Natural killer cell (primary cell): ENCODE data around the gene DSTN. TPM values are rescaled to one million over a fixed set of nuclear protein-coding genes. Genes with fewer than 3 reads are reported as not detected.

ENCODE experiments used
- ATAC-seq, 3 donors: fragments of 150-1000 bp in 2 of 3; fragments of 200-7000 bp in 1 of 3; cut with Tn5 transposase; 1 replicate in 1 of 3; 2 replicates in 2 of 3; pipeline ENCODE4 v1.10.0; 2021; ENCODE audit warnings: mild to moderate bottlenecking in 2 of 3, moderate library complexity in 2 of 3
- DNase-seq, 2 donors: peaks; one replicate each; pipeline versions ENCODE4 v3.0.0 to v3.0.0-alpha.2; 2013 to 2021; ENCODE audit warnings: mixed read lengths in 1 of 2
- H3K27ac ChIP-seq: one replicate; pipeline ENCODE4 v1.5.1; 2013; ENCODE audit warnings: mild to moderate bottlenecking, low read length
- H3K27me3 ChIP-seq: one replicate; pipeline ENCODE4 v1.6.1; 2013; ENCODE audit warnings: low read length; ENCODE audit not compliant: control insufficient read depth, insufficient read depth
- H3K36me3 ChIP-seq: one replicate; pipeline ENCODE4 v1.6.1; 2013; ENCODE audit warnings: low read length; ENCODE audit not compliant: control insufficient read depth, insufficient read depth
- H3K4me1 ChIP-seq: one replicate; pipeline ENCODE4 v1.6.1; 2013; ENCODE audit warnings: low read length; ENCODE audit not compliant: control insufficient read depth, insufficient read depth
- H3K4me3 ChIP-seq: one replicate; pipeline ENCODE4 v1.5.1; 2013; ENCODE audit warnings: low read length
- H3K9me3 ChIP-seq: one replicate; pipeline ENCODE4 v1.6.1; 2013; ENCODE audit warnings: low read length; ENCODE audit not compliant: control insufficient read depth, insufficient read depth
- H3K27ac Mint-ChIP-seq, 2 donors: one replicate each; pipeline ENCODE4 v1.8.0; 2022; ENCODE audit warnings: mild to moderate bottlenecking in 2 of 2, mixed read lengths in 2 of 2, moderate library complexity in 1 of 2
- H3K27me3 Mint-ChIP-seq, 2 donors: one replicate each; pipeline ENCODE4 v1.8.0; 2022; ENCODE audit warnings: low read depth in 2 of 2, mixed read lengths in 2 of 2
- H3K36me3 Mint-ChIP-seq: one replicate; pipeline ENCODE4 v1.8.0; 2022; ENCODE audit warnings: mixed read lengths
- H3K4me1 Mint-ChIP-seq, 2 donors: one replicate each; pipeline ENCODE4 v1.8.0; 2022; ENCODE audit warnings: mixed read lengths in 2 of 2
- H3K4me3 Mint-ChIP-seq: one replicate; pipeline ENCODE4 v1.8.0; 2022; ENCODE audit warnings: mild to moderate bottlenecking, moderate library complexity, mixed read lengths
- H3K9me3 Mint-ChIP-seq, 2 donors: one replicate each; pipeline ENCODE4 v1.8.0; 2022; ENCODE audit warnings: mixed read lengths in 2 of 2
- WGBS: methylation state at CpG from one replicate; pipeline ENCODE4 v1.1.7; 2013; ENCODE audit warnings: missing lambda C conversion rate; ENCODE audit not compliant: insufficient coverage; 5-methylcytosine and 5-hydroxymethylcytosine counted together
- intact Hi-C: fragments of 100-400 bp; cut with micrococcal nuclease; formaldehyde crosslinking; loops from one replicate; pipeline ENCODE4 v1.14.2; 2022
- total RNA-seq, 4 donors: library from RNA; stranded (reverse); fragments of 120-200 nt in 1 of 4; gene quantifications; one replicate each; pipeline versions ENCODE4 v1.2.3 to v1.2.4, GENCODE V29; 2013 to 2022
- TF ChIP-seq, protein P1 (sequence below): fragments of 200-600 bp; IDR thresholded peaks from one replicate; pipeline ENCODE4 v1.8.0; 2022; ENCODE audit warnings: antibody characterized with exemption

DSTN gene
- total RNA-seq, 3 donors from 2014 or later (not counting 1 experiment from before 2014, with no cell fraction given): 47.5 to 73.5 (median 70.0) TPM

DNA sequence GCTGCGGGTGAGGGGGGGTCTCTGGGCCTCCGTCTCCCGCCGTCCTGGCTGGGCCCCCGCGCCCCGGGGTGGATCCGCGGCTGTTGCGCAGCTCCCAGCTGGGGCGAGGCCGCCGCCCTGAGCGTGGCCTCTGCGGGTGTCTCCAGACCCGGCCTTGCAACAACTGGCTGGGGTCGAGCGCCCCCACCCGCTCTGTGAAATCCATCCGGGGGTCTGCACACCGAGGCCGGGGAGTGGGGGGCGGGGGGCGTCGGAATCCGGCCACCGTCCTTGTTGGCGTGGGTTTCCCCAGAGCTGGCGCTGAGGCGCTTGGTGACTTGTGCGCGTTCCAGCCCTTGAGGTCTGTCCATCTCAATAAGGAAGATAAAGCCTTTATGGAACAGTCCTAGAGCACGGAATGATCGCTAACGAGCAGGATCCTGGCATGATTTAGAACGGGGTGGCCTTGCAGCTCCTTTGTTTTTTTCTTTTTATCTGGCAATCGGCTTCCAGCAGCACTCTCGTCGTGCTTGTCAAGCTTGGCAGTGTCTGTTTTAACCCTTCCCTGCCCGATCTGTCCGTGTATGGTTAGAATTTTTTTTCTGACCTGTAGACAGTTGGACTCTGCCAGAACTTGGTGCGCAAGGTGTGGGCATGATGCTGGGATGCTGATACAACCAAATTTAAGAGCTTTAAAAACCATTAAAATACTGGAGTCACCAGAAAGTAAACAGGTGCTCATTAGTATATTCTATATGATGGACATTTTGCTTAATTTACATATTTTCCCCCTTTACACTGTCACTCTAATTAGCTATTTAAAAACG, 675 bp downstream of the DSTN start:
- Mint-ChIP-seq H3K9me3 (no peaks in the 10 kb centered on the region), H3K4me3 (peak overlapping the region; percentile 99), H3K36me3 (no peaks in the 10 kb centered on the region), H3K27me3 (peaks cover 0 to 5% of the 10 kb centered on the region in 2 donors), H3K27ac (peak overlapping the region; percentile 92 to 97), H3K4me1 (peaks cover 35% of the 10 kb centered on the region in 2 donors)
- peaks cover 9% of the 10 kb centered on the region for H3K27me3 ChIP-seq
- H3K27ac ChIP-seq: peak overlapping the region; percentile 78
- under 1% methylated on average over 42 of the region's 43 CpGs for WGBS
- no peaks in the 10 kb centered on the region for H3K9me3 ChIP-seq
- no peaks in the 10 kb centered on the region for H3K36me3 ChIP-seq
- peaks cover 11% of the 10 kb centered on the region for H3K4me1 ChIP-seq
- peak overlapping the region; percentile 84 for H3K4me3 ChIP-seq
- TF ChIP-seq, protein P1, sequence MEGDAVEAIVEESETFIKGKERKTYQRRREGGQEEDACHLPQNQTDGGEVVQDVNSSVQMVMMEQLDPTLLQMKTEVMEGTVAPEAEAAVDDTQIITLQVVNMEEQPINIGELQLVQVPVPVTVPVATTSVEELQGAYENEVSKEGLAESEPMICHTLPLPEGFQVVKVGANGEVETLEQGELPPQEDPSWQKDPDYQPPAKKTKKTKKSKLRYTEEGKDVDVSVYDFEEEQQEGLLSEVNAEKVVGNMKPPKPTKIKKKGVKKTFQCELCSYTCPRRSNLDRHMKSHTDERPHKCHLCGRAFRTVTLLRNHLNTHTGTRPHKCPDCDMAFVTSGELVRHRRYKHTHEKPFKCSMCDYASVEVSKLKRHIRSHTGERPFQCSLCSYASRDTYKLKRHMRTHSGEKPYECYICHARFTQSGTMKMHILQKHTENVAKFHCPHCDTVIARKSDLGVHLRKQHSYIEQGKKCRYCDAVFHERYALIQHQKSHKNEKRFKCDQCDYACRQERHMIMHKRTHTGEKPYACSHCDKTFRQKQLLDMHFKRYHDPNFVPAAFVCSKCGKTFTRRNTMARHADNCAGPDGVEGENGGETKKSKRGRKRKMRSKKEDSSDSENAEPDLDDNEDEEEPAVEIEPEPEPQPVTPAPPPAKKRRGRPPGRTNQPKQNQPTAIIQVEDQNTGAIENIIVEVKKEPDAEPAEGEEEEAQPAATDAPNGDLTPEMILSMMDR: no peak
- ATAC-seq (peak; percentile 39 to 51 (median 39)), DNase-seq (peak in 1 of 2 donors; percentile 48)
- intact Hi-C loops: loop anchor here (2.0 kb wide), 2 partner anchors 42 to 66 kb away; no protein-coding TSS in a partner anchor

DNA sequence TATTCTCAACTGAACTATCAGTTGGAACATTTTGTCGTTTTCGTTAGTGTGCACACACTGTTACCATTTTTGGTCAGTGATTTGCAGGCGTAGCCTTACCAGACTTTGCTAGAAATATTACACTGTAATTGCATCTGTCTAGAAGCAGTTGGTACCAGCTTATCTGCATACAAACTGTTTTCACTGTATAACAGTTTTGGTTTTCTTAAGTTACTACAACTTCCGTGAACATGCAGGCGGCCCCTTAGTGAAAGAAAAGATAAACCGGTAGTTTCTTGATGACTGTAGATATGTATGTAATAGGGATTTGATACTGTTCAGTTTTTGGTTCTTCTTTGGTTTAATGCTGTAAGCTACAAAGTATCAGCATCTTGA, 1.3 kb downstream of the DSTN start:
- Mint-ChIP-seq H3K36me3 (no peaks in the 10 kb centered on the region), H3K27ac (peak overlapping the region; percentile 92 to 97), H3K4me1 (peaks cover 35 to 39% of the 10 kb centered on the region in 2 donors), H3K9me3 (no peaks in the 10 kb centered on the region), H3K27me3 (peaks cover 0 to 5% of the 10 kb centered on the region in 2 donors), H3K4me3 (peak overlapping the region; percentile 99)
- H3K9me3 ChIP-seq: no peaks in the 10 kb centered on the region
- peak overlapping the region; percentile 20 for H3K27ac ChIP-seq
- no peaks in the 10 kb centered on the region for H3K36me3 ChIP-seq
- WGBS: 37% methylated on average over 6 of the region's 6 CpGs
- peaks cover 9% of the 10 kb centered on the region for H3K27me3 ChIP-seq
- peak overlapping the region; percentile 84 for H3K4me3 ChIP-seq
- TF ChIP-seq, protein P1: no peak
- peak in 1 of 2 donors; percentile 30 for DNase-seq
- peaks cover 11% of the 10 kb centered on the region for H3K4me1 ChIP-seq
- intact Hi-C loops: loop anchor here (2.0 kb wide), 2 partner anchors 42 to 66 kb away; no protein-coding TSS in a partner anchor
- ATAC-seq: peak in 2 of 3 donors; percentile 24 to 33

DNA sequence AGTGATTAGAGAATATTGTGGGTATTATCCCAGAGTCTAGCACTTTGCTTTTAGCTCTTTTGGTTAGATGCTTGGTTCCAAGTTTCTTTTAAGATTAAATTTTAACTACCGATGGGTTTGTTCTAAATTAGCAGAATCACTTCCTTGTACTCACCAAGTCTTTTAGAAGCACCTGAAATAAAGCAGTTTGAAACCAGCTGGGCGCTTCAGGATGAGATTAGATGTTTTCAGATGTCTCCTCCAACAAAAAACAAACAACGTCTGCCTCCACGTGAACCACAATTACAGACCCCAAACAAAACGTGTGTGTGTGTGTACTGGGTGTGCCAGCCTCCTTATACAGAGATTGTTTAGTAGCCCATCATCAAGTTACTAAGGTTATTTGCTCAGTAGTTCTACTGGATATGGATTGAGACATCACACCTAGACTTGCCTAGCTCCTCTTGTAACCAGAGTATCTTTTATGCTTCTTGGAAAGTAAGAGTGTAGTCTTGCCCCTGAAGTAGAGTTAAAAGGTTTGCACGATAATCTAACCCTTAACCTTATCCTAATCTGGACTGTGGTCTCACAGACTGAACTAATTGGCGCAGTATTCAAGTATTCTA, 2.3 kb downstream of the DSTN start:
- H3K4me3 Mint-ChIP-seq: peak overlapping the region; percentile 62
- WGBS: no CpG with 5 or more reads among the region's 7 CpGs
- H3K27me3 Mint-ChIP-seq: peaks cover 0 to 5% of the 10 kb centered on the region in 2 donors
- H3K4me1 Mint-ChIP-seq: peaks cover 35 to 41% of the 10 kb centered on the region in 2 donors
- no peaks in the 10 kb centered on the region for H3K36me3 Mint-ChIP-seq
- intact Hi-C loops: no loop called here
- peak overlapping the region; percentile 92 to 97 for H3K27ac Mint-ChIP-seq
- no peaks in the 10 kb centered on the region for H3K9me3 ChIP-seq
- peaks cover 11% of the 10 kb centered on the region for H3K4me1 ChIP-seq
- DNase-seq: no peak
- peaks cover 9% of the 10 kb centered on the region for H3K27me3 ChIP-seq
- TF ChIP-seq, protein P1: no peak
- no peak for ATAC-seq
- no peaks in the 10 kb centered on the region for H3K36me3 ChIP-seq
- no peak overlapping the region for H3K4me3 ChIP-seq
- no peak overlapping the region for H3K27ac ChIP-seq
- H3K9me3 Mint-ChIP-seq: no peaks in the 10 kb centered on the region
